ENCODE data around the gene PLEKHH1. TPM values are rescaled to one million over a fixed set of nuclear protein-coding genes. Genes with fewer than 3 reads are reported as not detected.

Gene PLEKHH1
- total RNA-seq, 6 experiments from 2014 or later, result 1.9 to 4.1 (median 3.0) TPM

DNA sequence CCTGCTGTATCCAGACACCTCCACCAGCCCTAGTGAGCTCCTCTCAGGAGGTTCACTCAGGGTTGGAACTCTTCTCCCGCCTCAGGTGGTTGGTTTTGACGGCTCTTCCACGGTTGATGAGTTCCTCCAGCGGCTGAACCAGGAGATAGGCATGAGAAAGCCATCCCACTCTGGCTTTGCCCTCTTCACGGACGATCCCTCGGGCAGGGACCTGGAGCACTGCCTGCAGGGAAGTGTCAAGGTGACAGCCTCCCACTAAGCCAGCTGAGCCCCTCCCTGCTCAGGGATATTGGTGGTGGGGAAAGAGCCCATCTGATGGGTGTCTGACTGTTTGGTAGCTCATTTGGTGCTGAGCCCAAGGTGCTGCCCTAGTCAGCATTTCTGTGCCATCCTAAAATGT, 46.5 kb downstream of the PLEKHH1 start:
- Histone ChIP-seq H3K4me3 (no peak overlapping the region), H3K27me3 (no peaks in the 10 kb centered on the region), H3K36me3 (no peaks in the 10 kb centered on the region), H3K4me1 (peaks cover 0 to 8% (median 0%) of the 10 kb centered on the region in 4 donors), H3K27ac (no peak overlapping the region), H3K9me3 (no peaks in the 10 kb centered on the region)
- no peak for ATAC-seq
- DNase-seq, result no peak
- TF ChIP-seq POLR2A (IDR thresholded peaks at IDR 0.05), result no peak
- TF ChIP-seq, protein P1, sequence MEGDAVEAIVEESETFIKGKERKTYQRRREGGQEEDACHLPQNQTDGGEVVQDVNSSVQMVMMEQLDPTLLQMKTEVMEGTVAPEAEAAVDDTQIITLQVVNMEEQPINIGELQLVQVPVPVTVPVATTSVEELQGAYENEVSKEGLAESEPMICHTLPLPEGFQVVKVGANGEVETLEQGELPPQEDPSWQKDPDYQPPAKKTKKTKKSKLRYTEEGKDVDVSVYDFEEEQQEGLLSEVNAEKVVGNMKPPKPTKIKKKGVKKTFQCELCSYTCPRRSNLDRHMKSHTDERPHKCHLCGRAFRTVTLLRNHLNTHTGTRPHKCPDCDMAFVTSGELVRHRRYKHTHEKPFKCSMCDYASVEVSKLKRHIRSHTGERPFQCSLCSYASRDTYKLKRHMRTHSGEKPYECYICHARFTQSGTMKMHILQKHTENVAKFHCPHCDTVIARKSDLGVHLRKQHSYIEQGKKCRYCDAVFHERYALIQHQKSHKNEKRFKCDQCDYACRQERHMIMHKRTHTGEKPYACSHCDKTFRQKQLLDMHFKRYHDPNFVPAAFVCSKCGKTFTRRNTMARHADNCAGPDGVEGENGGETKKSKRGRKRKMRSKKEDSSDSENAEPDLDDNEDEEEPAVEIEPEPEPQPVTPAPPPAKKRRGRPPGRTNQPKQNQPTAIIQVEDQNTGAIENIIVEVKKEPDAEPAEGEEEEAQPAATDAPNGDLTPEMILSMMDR (IDR thresholded peaks at IDR 0.05), result no peak
- WGBS (ENCODE audit: insufficient coverage, low coverage, low lambda C conversion rate, missing lambda C conversion rate), result 100% methylated on average over 2 of the region's 7 CpGs
- intact Hi-C loops (cut with DNase I), result loop anchor here (10.0 kb wide), 2 partner anchors 85 to 155 kb away; no protein-coding TSS in a partner anchor

DNA sequence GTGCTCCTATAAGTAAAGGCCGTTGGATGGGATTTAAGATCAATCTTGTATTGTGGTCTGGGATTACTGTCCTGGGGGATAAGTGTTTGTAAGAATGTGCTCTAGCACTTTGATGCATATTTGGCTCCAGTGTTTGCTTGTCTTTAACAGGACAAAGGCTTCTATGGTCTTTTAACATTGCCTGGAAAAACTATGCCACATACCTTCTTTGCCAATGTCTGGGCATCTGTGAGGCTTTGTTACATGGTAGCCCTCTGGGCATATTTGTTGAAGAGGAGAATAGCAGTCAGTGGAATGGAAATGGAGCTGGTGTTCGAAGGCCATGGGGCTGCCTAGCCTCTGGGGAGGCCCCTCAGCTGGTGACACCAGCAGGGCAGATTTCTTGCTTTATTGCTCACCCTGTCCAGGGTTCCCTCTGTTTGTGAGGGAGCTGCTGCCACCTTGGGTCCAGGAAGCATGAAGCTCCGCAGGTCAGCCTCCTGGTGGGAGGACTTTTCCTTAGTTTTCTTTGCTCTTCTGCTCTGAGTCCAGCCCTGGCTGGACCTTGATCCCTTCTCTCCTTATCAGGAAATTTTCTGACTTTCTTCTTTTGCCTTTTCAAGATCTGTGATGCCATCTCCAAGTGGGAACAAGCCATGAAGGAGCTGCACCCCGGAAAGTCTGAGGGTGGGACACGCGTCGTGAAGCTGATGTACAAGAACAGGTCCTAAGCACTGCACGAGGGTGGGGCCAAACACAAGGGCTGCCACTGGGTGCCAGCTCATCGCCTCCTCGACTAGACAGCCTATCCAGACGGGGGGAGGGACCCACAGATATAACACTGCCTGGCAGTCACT, 47.5 kb downstream of the PLEKHH1 start:
- Histone ChIP-seq H3K9me3 (no peaks in the 10 kb centered on the region), H3K27me3 (no peaks in the 10 kb centered on the region), H3K36me3 (no peaks in the 10 kb centered on the region), H3K4me1 (peaks cover 0 to 8% (median 0%) of the 10 kb centered on the region in 4 donors), H3K4me3 (no peak overlapping the region), H3K27ac (no peak overlapping the region)
- 79% methylated on average over 8 of the region's 11 CpGs for WGBS (ENCODE audit: insufficient coverage, low coverage, low lambda C conversion rate, missing lambda C conversion rate)
- no peak for DNase-seq
- no peak for ATAC-seq
- no peak for TF ChIP-seq POLR2A (IDR thresholded peaks at IDR 0.05)
- TF ChIP-seq, protein P1 (IDR thresholded peaks at IDR 0.05), result no peak
- intact Hi-C loops (cut with DNase I), result loop anchor here in 1 of 2 donors (10.0 kb wide), 1 partner anchor 84 kb away; no protein-coding TSS in a partner anchor

DNA sequence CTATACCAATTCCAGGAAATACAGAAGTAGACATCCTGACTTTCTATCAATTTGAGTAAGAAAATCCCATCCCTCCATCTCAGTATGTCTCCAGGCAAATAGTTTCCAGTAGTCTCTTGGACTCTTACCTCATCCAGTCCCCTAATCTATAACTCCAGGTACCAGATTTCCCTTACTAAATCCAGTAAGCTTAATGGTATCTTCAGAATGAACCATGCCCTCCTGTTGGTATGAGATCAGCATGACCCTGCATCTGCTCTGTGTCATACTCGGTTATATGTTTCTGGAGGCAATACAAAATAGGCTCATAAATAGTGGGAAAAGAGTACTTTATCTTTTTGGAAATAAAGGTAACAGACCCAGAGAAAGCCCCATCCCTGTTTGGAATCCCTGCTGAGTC, 48.6 kb downstream of the PLEKHH1 start:
- no CpG with 5 or more reads among the region's 1 CpG for WGBS (ENCODE audit: insufficient coverage, low coverage, low lambda C conversion rate, missing lambda C conversion rate)
- TF ChIP-seq, protein P1 (IDR thresholded peaks at IDR 0.05), result no peak
- TF ChIP-seq POLR2A (IDR thresholded peaks at IDR 0.05), result no peak
- Histone ChIP-seq H3K27me3 (no peaks in the 10 kb centered on the region), H3K27ac (no peak overlapping the region), H3K4me1 (peaks cover 0 to 2% (median 0%) of the 10 kb centered on the region in 4 donors), H3K36me3 (no peaks in the 10 kb centered on the region), H3K4me3 (no peak overlapping the region), H3K9me3 (no peaks in the 10 kb centered on the region)
- no peak for DNase-seq
- no peak for ATAC-seq
- intact Hi-C loops (cut with DNase I), result loop anchor here in 1 of 2 donors (10.0 kb wide), 1 partner anchor 83 kb away; no protein-coding TSS in a partner anchor

DNA sequence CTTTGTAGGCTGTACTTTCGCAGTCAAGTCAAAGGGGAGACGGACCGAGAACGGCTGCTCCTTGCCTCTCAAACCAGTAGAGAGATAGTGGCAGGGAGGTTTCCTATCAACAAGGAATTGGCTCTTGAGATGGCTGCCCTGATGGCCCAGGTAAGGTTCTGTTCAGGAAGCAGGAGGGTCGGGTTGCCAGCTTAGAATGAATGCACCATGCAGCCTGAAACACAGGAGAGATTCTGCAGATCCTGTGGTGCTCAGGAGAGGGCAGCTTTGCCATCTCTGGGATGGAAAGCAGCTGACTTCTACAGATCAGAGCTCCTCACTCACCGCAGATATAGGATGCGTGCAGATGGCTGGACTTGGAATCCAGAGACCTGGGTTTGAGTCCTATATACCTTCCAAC, 49.0 kb downstream of the PLEKHH1 start:
- no peaks in the 10 kb centered on the region for H3K9me3 ChIP-seq
- H3K27me3 ChIP-seq, result no peaks in the 10 kb centered on the region
- no peaks in the 10 kb centered on the region for H3K36me3 ChIP-seq
- H3K4me1 ChIP-seq, result no peaks in the 10 kb centered on the region
- ATAC-seq (no peak), DNase-seq (no peak)
- TF ChIP-seq, protein P1 (IDR thresholded peaks at IDR 0.05), result no peak
- no peak for TF ChIP-seq POLR2A (IDR thresholded peaks at IDR 0.05)
- H3K27ac ChIP-seq, result no peak overlapping the region
- no peak overlapping the region for H3K4me3 ChIP-seq
- 92% methylated on average over 4 of the region's 7 CpGs for WGBS (ENCODE audit: insufficient coverage, low coverage, low lambda C conversion rate, missing lambda C conversion rate)
- intact Hi-C loops (cut with DNase I), result loop anchor here in 1 of 2 donors (10.0 kb wide), 1 partner anchor 83 kb away; no protein-coding TSS in a partner anchor
